HEK293 (cell line): ENCODE results near the gene IFNW1.

Source experiments
- CTCF ChIA-PET: fragments of 350-600 bp; formaldehyde crosslinking; extraction: SDS; loops from one replicate; lab custom pipeline; 2021; ENCODE audit warnings: antibody characterized with exemption; lab: Yijun Ruan, JAX
- POLR2A ChIA-PET: fragments of 300-600 bp; formaldehyde crosslinking; extraction: SDS; loops from one replicate; lab custom pipeline; 2020; ENCODE audit warnings: antibody characterized with exemption, inconsistent platforms; lab: Yijun Ruan, JAX
- H3K27ac ChIP-seq: fragments of 200-500 bp; sonication (Bioruptor generic); 2 replicates; pipeline ENCODE4 v1.5.1; 2014; ENCODE audit warnings: low read depth, low read length, control low read depth, inconsistent platforms; ENCODE audit errors: extremely low read depth
- H3K36me3 ChIP-seq, 2 experiments: fragments of 200-500 bp in 1 of 2; sonication (Bioruptor generic) in 1 of 2; 1 replicate in 1 of 2; 2 replicates in 1 of 2; pipeline ENCODE4 v1.5.1; 2014 to 2017; ENCODE audit warnings: inconsistent platforms in 2 of 2, low read length in 2 of 2; ENCODE audit not compliant: control insufficient read depth in 2 of 2, insufficient read depth in 1 of 2
- H3K4me1 ChIP-seq: fragments of 200-500 bp; sonication (Bioruptor generic); 2 replicates; pipeline ENCODE4 v1.5.1; 2014; ENCODE audit warnings: mild to moderate bottlenecking, low read length, inconsistent platforms; ENCODE audit not compliant: control insufficient read depth, insufficient read depth
- H3K4me3 ChIP-seq: 2 replicates; pipeline ENCODE4 v1.5.1; 2011; ENCODE audit warnings: low read depth, mild to moderate bottlenecking, control low read depth, low read length, moderate library complexity
- H3K9me3 ChIP-seq: fragments of 200-500 bp; sonication (Bioruptor generic); 2 replicates; pipeline ENCODE4 v1.5.1; 2014; ENCODE audit warnings: low read depth, low read length, inconsistent platforms; ENCODE audit not compliant: control insufficient read depth, insufficient read depth
- AEBP2 ChIP-seq: fragments of 450-650 bp; formaldehyde crosslinking; IDR thresholded peaks from 2 replicates; pipeline ENCODE4 v1.5.1; 2016; ENCODE audit warnings: missing biosample characterization, missing genetic modification characterization, borderline replicate concordance
- CTCF ChIP-seq: fragments of 450-650 bp; formaldehyde crosslinking; IDR thresholded peaks from 2 replicates; pipeline ENCODE4 v1.5.1; 2016; ENCODE audit warnings: missing biosample characterization, missing genetic modification characterization
- FEZF1 ChIP-seq: fragments of 450-650 bp; formaldehyde crosslinking; IDR thresholded peaks from 2 replicates; pipeline ENCODE4 v1.5.1; 2016; ENCODE audit warnings: missing biosample characterization, missing genetic modification characterization
- HOXC10 ChIP-seq: sonication (generic); formaldehyde crosslinking; IDR thresholded peaks from 2 replicates; pipeline ENCODE4 v1.8.1; 2023; ENCODE audit warnings: mild to moderate bottlenecking, missing genetic modification reagents
- KLF9 ChIP-seq: fragments of 450-650 bp; formaldehyde crosslinking; IDR thresholded peaks from 2 replicates; pipeline ENCODE4 v1.5.1; 2016; ENCODE audit warnings: missing biosample characterization, missing genetic modification characterization, low read depth
- PATZ1 ChIP-seq: fragments of 450-650 bp; formaldehyde crosslinking; IDR thresholded peaks from 2 replicates; pipeline ENCODE4 v1.5.1; 2016; ENCODE audit warnings: missing biosample characterization, missing genetic modification characterization
- SALL2 ChIP-seq: fragments of 450-650 bp; formaldehyde crosslinking; IDR thresholded peaks from 2 replicates; pipeline ENCODE4 v1.5.0; 2017; ENCODE audit warnings: missing biosample characterization, mild to moderate bottlenecking, missing genetic modification characterization, borderline replicate concordance
- ZBTB17 ChIP-seq: fragments of 450-650 bp; formaldehyde crosslinking; IDR thresholded peaks from 2 replicates; pipeline ENCODE4 v1.5.1; 2016; ENCODE audit warnings: missing biosample characterization, missing genetic modification characterization
- ZNF248 ChIP-seq: fragments of 450-650 bp; formaldehyde crosslinking; IDR thresholded peaks from 2 replicates; pipeline ENCODE4 v1.5.1; 2017; ENCODE audit warnings: missing biosample characterization, missing genetic modification characterization
- ZNF280C ChIP-seq: fragments of 450-650 bp; formaldehyde crosslinking; IDR thresholded peaks from 2 replicates; pipeline ENCODE4 v1.5.1; 2016; ENCODE audit warnings: missing biosample characterization, missing genetic modification characterization
- ZNF335 ChIP-seq: fragments of 450-650 bp; formaldehyde crosslinking; conservative IDR thresholded peaks from 2 replicates; pipeline ENCODE4 v1.5.1; 2016; ENCODE audit warnings: missing biosample characterization, missing genetic modification characterization
- ZNF394 ChIP-seq: fragments of 450-650 bp; formaldehyde crosslinking; IDR thresholded peaks from 2 replicates; pipeline ENCODE4 v1.5.1; 2016; ENCODE audit warnings: missing biosample characterization, missing genetic modification characterization, mild to moderate bottlenecking, moderate library complexity, borderline replicate concordance
- ZNF513 ChIP-seq: fragments of 450-650 bp; IDR thresholded peaks from 2 replicates; pipeline ENCODE4 v1.5.1; 2018; ENCODE audit warnings: missing biosample characterization, missing genetic modification characterization
- ZNF518A ChIP-seq: fragments of 450-650 bp; formaldehyde crosslinking; conservative IDR thresholded peaks from 2 replicates; pipeline ENCODE4 v1.5.1; 2016; ENCODE audit warnings: low read depth, missing biosample characterization, missing genetic modification characterization
- ZNF521 ChIP-seq: fragments of 450-650 bp; formaldehyde crosslinking; IDR thresholded peaks from 2 replicates; pipeline ENCODE4 v1.5.1; 2017; ENCODE audit warnings: missing biosample characterization, mild to moderate bottlenecking, missing genetic modification characterization
- ZNF658 ChIP-seq: fragments of 450-650 bp; formaldehyde crosslinking; IDR thresholded peaks from 2 replicates; pipeline ENCODE4; 2016; ENCODE audit warnings: missing biosample characterization, missing genetic modification characterization
- ZNF747 ChIP-seq: fragments of 450-650 bp; formaldehyde crosslinking; IDR thresholded peaks from 2 replicates; pipeline ENCODE4 v1.5.1; 2016; ENCODE audit warnings: missing biosample characterization, missing genetic modification characterization
- ZSCAN18 ChIP-seq: fragments of 450-650 bp; formaldehyde crosslinking; IDR thresholded peaks from 2 replicates; pipeline ENCODE4 v1.5.1; 2016; ENCODE audit warnings: missing biosample characterization, missing genetic modification characterization

The IFNW1 gene

GRCh38 chr9:21121595-21122251 lies 19.9 kb downstream of the IFNW1 start:
- Histone ChIP-seq H3K9me3 (no peaks in the 10 kb centered on the region), H3K27ac (no peak overlapping the region), H3K4me3 (no peak overlapping the region), H3K36me3 (no peaks in the 10 kb centered on the region), H3K4me1 (no peaks in the 10 kb centered on the region)
- ChIA-PET POLR2A (no interaction called here), CTCF (interaction anchor here (0.5 to 1.2 kb wide), 3 partner anchors 11 to 1600 kb away, joined by 3 to 4 read pairs (median 3); no protein-coding TSS in a partner anchor)
- TF ChIP-seq ZNF248 (tag by site-specific recombination) (no peak), FEZF1 (tag by site-specific recombination) (no peak), ZNF747 (no peak), ZNF280C (no peak), ZNF335 (tag by site-specific recombination) (no peak), ZNF521 (tag by site-specific recombination) (no peak), HOXC10 (CRISPR knock-in tag) (no peak), CTCF (tag by site-specific recombination) (no peak), SALL2 (tag by site-specific recombination) (no peak), ZNF513 (tag by site-specific recombination) (no peak), KLF9 (no peak), ZNF658 (tag by site-specific recombination) (no peak), PATZ1 (tag by site-specific recombination) (no peak), ZBTB17 (tag by site-specific recombination) (no peak), ZSCAN18 (tag by site-specific recombination) (no peak)

GRCh38 chr9:21121079-21121478 lies 20.6 kb downstream of the IFNW1 start:
- ChIA-PET CTCF (interaction anchor here (1.2 kb wide), 1 partner anchor 10 kb away, joined by 4 read pairs; no protein-coding TSS in a partner anchor), POLR2A (no interaction called here)
- no peaks in the 10 kb centered on the region for H3K9me3 ChIP-seq
- no peak overlapping the region for H3K27ac ChIP-seq
- no peak overlapping the region for H3K4me3 ChIP-seq
- no peaks in the 10 kb centered on the region for H3K4me1 ChIP-seq
- H3K36me3 ChIP-seq = no peaks in the 10 kb centered on the region
- TF ChIP-seq ZNF518A (no peak), ZNF394 (no peak), AEBP2 (no peak)
